ENCODE results near the gene CMTM6.

GRCh38 chr3:32508711-32509110 lies 6.1 kb upstream of the CMTM6 start:
- no peak for TF ChIP-seq ZNF692 (tag by site-specific recombination; IDR thresholded peaks at IDR 0.05)
- no peak for TF ChIP-seq ZBTB20 (tag by site-specific recombination; IDR thresholded peaks at IDR 0.05)
- TF ChIP-seq REST (tag by site-specific recombination; IDR thresholded peaks at IDR 0.05): no peak
- no peak for TF ChIP-seq ZBTB17 (tag by site-specific recombination; IDR thresholded peaks at IDR 0.05)
- TF ChIP-seq ZNF248 (tag by site-specific recombination; IDR thresholded peaks at IDR 0.05): no peak
- no peak for TF ChIP-seq CTCF (tag by site-specific recombination; IDR thresholded peaks at IDR 0.05)
- TF ChIP-seq ZBTB11 (tag by site-specific recombination; conservative IDR thresholded peaks at IDR 0.05; ENCODE audit: low read depth): no peak

Measured in HEK293 (cell line).